Diencephalon (tissue), 1 donor: ENCODE data around the gene CCDC197. TPM values are rescaled to one million over a fixed set of nuclear protein-coding genes. Genes with fewer than 3 reads are reported as not detected.

Experiments used
- small RNA-seq: library from RNA; depleted of rRNA; stranded (forward); fragments of <200 nt; gene quantifications from one replicate; pipeline ENCODE3, GENCODE V24; 2014
- total RNA-seq: library from RNA; depleted of rRNA; stranded (reverse); fragments of >200 nt; gene quantifications from one replicate; pipeline ENCODE4 v1.2.3, GENCODE V29; 2014

The CCDC197 gene
- total RNA-seq: not detected

DNA sequence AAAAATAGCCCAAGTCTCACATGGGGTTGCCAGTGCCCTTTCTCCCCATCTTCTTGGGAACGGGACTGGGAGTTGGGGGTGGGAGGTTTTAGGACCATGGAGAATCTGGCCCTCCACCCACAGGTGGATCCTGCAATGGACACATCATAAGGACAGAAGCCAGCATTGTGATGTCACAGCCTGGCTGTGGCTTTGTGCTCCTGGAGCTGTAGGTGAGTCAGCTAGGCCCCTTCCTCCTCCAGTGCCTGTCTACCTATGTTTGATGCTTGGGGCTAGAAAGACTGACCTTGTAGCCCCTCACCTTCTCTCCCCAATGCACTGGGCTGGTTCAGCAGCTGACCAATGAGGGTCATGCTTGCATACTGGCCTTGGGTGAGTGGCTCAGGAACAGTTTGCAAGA, at the start of gene CCDC197:
CCDC197 (plus strand) TSS at position 220 of the 400 bp plus-strand sequence. CDS start 831 bp downstream, outside the sequence.

DNA sequence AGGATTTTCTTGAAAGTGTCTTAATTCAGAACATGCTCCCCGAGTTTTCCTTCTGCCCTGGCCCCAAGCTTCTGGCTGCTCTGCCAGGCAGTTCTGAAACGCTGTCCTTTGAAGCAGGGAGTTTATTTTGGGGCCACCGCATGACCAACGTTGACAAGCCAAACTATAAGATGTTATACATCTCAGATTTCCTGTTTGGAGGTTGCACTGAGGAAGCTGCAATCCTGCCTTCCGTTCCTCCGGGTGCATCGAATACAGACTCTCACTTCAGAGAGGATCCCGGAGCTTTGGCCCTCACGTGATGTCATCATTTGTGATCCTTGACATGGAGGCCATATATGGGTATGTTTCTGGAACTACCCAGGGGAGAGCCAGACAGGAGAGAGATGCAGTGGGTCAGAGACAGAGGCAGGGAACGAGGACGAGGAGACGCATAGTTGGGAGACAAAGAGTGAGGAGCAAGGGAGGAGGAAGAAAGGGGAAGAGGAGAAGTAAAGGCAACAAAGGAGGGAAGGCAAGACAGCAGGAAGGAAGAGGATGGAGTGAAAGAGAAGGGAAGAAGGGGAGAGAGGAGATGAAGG, 20.5 kb upstream of the CCDC197 start, which contains the start of gene ASB2:
ASB2 (minus strand) TSS at position 94 of the 581 bp plus-strand sequence. CDS start 12,031 bp downstream, outside the sequence.

DNA sequence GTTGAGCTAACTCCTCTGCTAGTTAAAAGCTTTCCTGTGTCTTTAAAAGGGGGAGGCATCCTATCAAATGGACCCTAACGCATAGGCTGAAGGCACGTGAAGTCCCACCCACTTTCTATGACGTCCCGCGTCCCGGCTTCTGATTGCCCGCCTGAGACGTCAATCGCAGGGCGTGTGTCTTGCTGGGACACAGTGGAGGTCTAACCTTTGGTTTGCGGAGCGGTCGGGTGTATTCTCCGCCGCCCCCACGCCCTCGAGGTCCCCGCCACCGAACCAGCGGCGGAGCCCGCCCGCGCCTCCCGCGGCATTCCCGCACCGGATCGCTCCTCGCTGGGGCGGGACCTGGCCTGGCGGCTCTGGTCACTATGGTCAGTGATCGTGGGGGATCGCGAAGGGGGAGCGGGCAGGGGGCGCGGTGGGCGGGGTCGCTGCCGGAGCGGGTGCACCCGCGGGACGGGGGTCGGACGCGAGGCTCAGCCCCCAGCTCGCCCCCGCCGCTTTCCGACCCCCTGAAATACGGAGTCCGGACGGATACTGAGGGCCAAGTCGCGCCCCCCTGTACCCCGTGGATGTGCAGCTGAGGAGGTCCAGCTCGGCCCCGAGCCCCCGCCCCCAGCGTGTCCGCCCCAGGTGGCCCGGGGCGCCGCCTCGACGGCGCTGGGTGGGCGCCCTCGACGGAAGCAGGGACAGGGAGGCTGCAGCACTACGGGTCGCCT, 29.2 kb downstream of the CCDC197 start, which contains the start of gene OTUB2:
OTUB2 (plus strand) TSS at position 168 of the 716 bp plus-strand sequence; CDS start at position 366, 198 bp downstream.

Small RNA genes within 50 kb of the gene (small RNA-seq; reads per million reads assigned to genes)
- not detected for gene MIR4506

Other genes starting within 250 kb of the CCDC197 start
- gene PRIMA1, start 208.8 kb upstream of the CCDC197 start, total RNA-seq: 1.6 TPM
- gene FAM181A, start 70.0 kb upstream of the CCDC197 start, total RNA-seq: 6.7 TPM
- gene ASB2, start 20.7 kb upstream of the CCDC197 start, total RNA-seq: 1.4 TPM
- 11.3 TPM for gene OTUB2, start 29.0 kb downstream of the CCDC197 start, total RNA-seq
- 122 TPM for gene DDX24, start 83.9 kb downstream of the CCDC197 start, total RNA-seq
- 15.7 TPM for gene IFI27L1, start 84.0 kb downstream of the CCDC197 start, total RNA-seq
- 24.2 TPM for gene IFI27, start 113.4 kb downstream of the CCDC197 start, total RNA-seq
- 33.9 TPM for gene IFI27L2, start 132.3 kb downstream of the CCDC197 start, total RNA-seq
- 11.8 TPM for gene PPP4R4, start 177.0 kb downstream of the CCDC197 start, total RNA-seq